OCI-M1 (cell line): ENCODE measurements around the gene GDAP1L1.
A peak's percentile ranks its signal among the peaks of the same experiment; 100 is the strongest.
"Not testable (repeated sequence)": the region's sequence is repeated elsewhere in the genome, so short reads cannot be mapped to it uniquely, and the experiment has no call there.

Experiments
- DNase-seq: peaks from one replicate; lab custom pipeline; 2025; lab: John Stamatoyannopoulos, UW

Gene GDAP1L1

DNA sequence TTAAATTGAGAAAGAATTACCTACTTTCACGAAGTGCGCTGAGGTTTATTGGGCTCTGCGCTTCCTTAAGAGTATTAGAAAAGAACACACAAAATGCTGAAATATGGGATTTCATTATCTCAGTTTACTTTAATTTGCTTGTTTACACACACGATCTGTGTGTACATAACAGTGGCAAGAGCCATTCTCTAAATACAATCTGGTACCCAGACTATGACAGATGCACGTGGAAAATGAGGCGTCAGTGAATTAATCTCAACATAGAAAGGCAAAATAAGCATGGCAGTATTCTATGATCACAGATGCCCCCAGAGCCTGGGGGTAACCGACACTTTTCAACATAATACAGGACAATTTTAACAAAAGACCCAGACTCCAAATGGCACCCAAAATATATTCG is 55.6 kb downstream of the GDAP1L1 start:
- no peak for DNase-seq

DNA sequence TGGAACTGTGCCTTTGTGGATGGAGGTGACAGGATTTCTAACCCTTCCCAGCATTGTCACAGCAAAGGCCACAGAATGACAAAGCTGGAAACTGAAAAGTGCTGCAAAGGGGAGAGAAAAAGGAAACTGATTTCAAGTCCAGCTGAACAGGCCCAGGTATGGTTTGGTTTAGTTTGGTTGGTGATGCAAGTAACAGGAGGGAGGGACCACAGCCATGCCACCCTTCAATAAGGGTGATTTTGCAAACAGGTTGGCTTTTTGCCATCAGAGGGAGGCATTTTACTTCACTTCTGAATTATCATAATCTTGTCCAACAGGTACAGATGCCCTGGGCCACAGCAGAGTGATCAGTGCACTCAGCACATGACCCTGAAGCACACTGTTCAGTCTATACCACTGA is 57.3 kb downstream of the GDAP1L1 start:
- DNase-seq = no peak

DNA sequence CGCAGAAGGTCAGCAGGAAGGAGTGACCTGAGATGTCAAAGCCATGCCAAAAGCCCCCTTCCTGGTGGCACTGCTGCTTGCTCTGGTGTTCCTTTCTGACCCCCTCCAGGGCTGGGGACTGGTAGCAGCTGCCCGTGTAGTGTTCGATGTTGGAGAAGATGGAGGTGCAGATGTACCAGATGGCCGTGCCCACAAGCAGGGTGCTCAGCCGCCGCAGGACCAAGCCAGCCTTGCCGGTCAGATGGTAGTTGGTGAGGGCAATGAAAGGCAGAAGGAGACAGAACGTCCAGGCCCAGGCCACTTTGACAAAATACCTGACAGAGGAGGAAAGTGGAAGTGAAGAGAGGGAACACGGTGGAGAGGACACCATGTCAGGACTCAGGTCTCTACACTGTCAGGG is 59.8 kb downstream of the GDAP1L1 start:
- no peak for DNase-seq

DNA sequence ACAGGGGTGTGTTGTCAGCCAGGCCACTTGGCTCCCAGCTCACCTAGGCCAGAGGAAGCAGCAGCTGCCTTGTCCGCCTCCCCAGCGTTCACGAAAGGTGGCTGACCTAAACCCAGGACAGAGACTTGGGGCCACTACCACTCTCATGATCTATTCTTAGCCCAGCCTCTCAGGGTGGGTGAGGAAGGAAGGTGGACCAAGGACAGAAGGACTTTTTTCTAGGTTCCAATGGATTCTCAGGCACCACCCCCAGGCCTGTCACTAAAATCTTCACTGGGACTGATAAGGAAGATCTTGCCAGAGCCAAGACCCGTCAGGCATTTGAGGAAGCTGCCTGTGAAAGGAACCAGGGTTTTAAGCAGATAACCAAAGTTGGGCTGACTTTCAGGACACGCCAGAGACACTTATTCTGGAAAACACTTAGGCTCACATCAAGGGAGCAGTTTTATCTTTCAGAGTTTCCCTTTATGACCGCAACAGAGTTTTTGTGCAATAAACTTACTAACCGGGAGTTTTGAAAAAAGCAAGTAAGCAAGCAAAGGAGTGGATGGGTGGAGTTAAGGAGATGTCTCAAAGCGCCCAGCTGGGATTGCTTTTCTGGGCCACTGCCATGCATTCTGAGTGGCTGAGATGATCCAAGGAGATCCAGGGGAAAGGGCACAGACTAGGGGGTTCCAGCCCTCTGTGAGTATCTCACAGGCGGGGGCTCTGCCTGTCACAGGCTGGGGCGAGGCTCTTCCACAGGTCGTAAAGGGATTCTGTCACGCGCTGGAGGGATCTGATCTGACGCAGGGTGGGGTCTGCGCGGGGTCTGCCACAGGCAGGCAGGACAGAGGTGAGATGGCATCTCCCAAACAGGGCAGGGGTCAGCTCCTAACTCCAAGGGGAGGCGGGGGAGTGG is 62.9 kb downstream of the GDAP1L1 start:
- peak; percentile 83 for DNase-seq

DNA sequence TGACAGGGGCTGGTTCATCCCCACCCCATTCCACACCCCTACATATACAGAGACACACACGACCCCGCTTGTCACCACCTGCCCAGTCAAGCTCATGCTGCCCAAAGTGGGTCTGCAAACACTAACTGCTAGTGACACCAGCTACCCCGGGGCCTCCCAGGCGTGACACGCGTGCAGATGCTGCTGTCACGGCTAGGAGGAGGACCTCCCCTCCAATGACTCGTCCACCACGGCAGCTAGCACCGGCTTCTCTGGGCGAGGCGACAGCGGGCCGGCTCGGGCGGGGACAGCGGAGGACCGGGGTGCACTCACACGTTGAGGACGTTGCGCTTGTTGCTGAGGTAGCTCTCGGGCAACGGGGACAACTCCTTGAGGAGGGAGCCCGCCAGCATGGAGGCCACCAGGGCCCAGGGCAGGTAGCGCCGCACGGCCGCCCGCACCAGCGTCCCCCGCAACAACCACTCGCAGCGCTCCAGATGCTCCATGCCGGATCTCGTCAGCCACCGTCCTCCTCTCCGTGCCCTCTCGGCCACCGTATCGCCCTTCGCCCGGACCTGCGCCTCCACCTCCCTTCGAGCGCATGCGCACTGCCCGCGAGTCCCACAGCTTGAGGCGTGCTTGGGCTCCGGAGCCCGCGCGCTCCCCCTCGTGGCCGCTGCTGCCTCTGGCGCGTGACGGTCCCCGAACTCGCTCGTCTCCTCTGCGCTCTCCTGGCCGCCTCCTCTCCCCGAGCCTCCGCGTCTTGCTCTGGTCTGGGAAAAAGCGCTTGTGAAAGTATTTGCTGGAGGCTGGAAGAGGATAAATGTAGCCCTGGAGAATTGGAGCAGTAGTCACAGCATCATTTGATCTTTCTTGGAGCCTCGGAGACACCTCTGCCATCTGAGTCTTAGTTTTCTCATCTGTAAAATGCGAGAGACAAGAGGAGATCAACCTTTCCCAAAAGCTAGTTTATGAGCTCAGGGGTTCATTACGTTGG is 63.8 kb downstream of the GDAP1L1 start, which contains the start of gene FITM2:
Gene FITM2, minus strand, starts transcription at position 539 of the 976 bp plus-strand sequence. Its CDS starts 54 bp downstream, at position 485.
- DNase-seq = peak; percentile 97

DNA sequence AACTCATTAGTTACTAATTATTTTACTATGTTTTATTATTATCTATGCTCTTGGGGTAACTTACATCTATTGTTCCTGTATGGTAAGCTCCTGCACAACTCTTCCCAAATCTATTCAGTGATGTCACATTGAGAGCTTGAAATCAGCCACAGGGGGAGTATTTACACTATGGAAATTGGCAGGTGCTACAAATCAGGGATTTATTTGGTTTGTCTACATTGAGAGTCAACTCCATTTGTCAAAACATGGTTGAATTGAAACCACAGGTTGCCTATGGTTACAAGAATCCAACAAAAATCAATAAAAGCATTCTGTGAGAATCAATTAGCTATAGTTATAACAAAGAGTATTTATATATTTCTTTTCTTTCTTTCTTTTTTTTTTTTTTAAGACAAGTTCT is 67.8 kb downstream of the GDAP1L1 start:
- DNase-seq = no peak

DNA sequence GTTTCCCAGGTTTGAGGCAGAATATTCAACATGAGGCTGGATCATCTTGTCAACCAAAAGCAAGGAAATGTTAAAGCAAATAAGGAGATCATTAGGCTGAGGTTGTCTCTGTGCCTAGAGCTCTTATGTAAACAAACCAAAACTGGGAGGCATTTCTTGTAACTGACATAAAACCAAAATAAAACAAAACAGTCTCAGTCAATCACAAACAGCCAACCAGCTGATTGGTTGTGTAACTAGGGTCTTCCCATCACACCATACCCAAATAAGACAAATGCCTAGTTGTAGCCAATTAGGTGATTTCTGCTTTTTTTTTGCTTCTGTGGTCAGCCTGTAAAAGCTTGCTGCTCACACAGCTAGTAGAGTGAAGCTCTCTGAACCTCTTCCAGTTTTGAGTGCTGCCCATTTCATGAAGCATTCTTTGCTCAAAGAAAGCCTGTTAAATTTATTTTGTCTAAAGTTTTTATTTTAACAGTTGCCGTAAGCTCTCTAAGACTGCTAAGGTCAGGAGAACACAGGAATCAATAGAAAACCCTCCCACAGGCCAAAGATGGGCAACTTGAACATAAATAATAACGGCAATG is 72.8 kb downstream of the GDAP1L1 start:
- no peak for DNase-seq

DNA sequence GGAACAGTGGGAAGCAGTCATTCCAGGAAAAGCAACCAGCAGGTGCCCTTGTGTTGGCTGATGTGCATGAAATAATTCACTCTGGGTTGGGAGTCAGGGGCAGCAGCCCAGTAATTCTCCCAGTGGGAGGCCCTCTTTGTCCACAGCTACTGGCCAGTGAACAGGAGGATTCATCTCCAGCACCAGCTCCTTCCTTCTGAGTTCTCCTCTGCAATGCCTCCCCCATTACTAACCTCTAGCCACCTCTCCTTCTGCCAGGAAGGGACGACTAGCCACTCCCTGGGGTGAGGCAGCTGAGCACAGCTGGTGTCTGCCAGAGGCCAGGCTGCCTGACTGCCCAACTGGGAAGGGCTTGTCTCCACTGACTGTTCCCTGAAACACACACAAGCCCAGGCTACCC is 77.2 kb downstream of the GDAP1L1 start:
- DNase-seq = no peak

DNA sequence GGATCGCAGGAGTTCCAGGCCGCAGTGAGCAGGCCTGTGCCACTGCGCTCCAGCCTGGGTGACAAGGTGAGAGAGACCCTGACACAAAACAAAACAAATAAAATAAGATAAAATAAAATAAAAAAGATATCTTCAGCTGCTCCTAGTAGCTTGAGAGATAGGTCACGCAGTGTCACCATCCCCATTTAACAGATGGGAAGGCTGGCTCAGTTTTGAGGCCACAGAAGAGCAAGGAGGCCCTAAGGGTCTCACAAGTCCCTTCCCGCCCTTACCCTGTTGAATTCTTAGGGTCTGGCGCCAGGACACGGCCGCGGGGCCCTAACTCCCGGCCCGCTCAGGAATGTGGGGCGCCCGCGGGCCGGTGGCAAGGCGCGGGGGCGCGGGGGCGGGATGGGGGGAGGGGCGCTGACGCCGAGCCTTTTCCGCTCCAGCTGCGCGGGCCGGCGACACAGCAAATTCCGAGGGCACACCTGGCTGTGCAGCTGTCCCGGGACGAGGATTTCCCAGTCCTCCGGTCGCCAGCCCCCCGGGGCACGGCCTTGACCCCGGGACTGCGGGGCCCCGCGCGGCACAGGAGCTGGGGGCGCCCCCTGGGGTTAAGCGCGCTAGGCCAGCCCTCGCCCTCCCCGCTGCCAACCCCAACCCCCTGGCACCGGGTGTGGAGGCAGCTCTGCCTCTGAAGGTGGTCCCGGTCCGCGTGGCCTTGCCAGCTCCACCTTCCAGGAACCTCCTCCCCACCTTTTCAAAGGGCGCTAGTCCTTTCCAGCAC is 79.5 kb downstream of the GDAP1L1 start:
- no peak for DNase-seq

DNA sequence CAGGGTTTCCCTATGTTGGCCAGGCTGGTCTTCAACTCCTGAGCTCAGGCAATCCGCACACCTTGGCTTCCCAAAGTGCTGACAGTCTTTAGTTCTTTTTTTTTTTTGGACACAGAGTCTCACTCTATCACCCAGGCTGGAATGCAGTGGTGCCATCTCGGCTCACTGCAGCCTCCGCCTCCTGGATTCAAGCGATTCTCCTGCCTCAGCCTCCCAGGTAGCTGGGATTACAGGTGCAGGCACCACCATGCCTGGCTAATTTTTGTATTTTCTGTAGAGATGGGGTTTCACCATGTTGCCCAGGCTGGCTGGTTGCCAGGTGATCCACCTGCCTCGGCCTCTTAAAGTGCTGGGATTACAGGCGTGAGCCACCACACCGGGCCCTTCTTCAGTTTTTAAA is 80.6 kb downstream of the GDAP1L1 start:
- DNase-seq = not testable (repeated sequence)

DNA sequence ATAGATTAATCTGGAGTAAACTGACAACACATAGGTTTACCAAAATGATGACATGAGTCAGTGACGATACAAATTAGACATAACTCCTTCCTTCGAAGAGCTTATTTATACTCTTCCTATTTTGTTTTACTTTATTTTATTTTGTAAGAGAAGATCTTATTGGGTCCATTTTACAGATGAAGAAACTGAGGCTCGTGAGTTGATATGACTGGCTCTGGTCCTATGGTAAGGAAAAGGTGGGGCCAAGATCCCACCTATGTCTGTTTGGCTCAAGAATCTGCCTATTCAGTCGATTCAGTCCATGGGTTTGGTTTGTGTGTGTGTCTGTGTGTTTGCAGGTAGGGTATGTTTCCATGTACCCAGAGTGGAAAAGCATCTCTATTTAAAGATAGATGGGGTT is 81.3 kb downstream of the GDAP1L1 start:
- no peak for DNase-seq
